Kidney epithelial cell (primary cell): Measurements from ENCODE around the gene FER. TPM values are rescaled to one million over a fixed set of nuclear protein-coding genes. Genes with fewer than 3 reads are reported as not detected.
"Not testable (repeated sequence)": the region's sequence is repeated elsewhere in the genome, so short reads cannot be mapped to it uniquely, and the experiment has no call there.

Source experiments
- DNase-seq: peaks from one replicate; pipeline ENCODE4 v3.0.0-alpha.2; 2010; ENCODE audit warnings: low read depth
- H3K27me3 ChIP-seq: 2 replicates; pipeline ENCODE4 v1.6.0; 2011; ENCODE audit warnings: low read length; ENCODE audit not compliant: control insufficient read depth, insufficient read depth
- H3K36me3 ChIP-seq: 2 replicates; pipeline ENCODE4 v1.5.1; 2011; ENCODE audit warnings: low read length; ENCODE audit not compliant: control insufficient read depth, insufficient read depth
- H3K4me3 ChIP-seq: 2 replicates; pipeline ENCODE4 v1.5.1; 2011; ENCODE audit warnings: low read depth, mild to moderate bottlenecking, control low read depth, low read length
- CTCF ChIP-seq: IDR thresholded peaks from 2 replicates; pipeline ENCODE4 v1.5.1; 2011; ENCODE audit warnings: mild to moderate bottlenecking, moderate library complexity, low read length, control low read depth, inconsistent platforms; ENCODE audit not compliant: insufficient read depth, poor library complexity, severe bottlenecking
- total RNA-seq: library from RNA; depleted of rRNA; stranded (reverse); fragments of >200 nt; gene quantifications from 2 replicates; pipeline ENCODE4 v1.2.3, GENCODE V29; 2015

The FER gene
- total RNA-seq, 1 donor from 2014 or later: 15.1 TPM

GRCh38 chr5:108773330-108773729 is 25.6 kb downstream of the FER start:
- no peaks in the 10 kb centered on the region for H3K36me3 ChIP-seq
- TF ChIP-seq CTCF: no peak
- no peak overlapping the region for H3K4me3 ChIP-seq
- no peaks in the 10 kb centered on the region for H3K27me3 ChIP-seq
- DNase-seq: no peak

- H3K36me3 ChIP-seq, DNase-seq, H3K4me3 ChIP-seq, H3K27me3 ChIP-seq: not testable (repeated sequence)
Observed at GRCh38 chr5:108774079-108774478, 26.4 kb downstream of the FER start.

GRCh38 chr5:108777582-108777981 is 29.9 kb downstream of the FER start:
- DNase-seq, H3K4me3 ChIP-seq: not testable (repeated sequence)

GRCh38 chr5:108784577-108784976 is 36.9 kb downstream of the FER start:
- H3K36me3 ChIP-seq, H3K4me3 ChIP-seq, DNase-seq, H3K27me3 ChIP-seq: not testable (repeated sequence)

More at GRCh38 chr5:108777582-108777981, 29.9 kb downstream of the FER start:
- not testable (repeated sequence) for H3K27me3 ChIP-seq, H3K36me3 ChIP-seq

- H3K4me3 ChIP-seq: no peak overlapping the region
- H3K36me3 ChIP-seq: no peaks in the 10 kb centered on the region
- no peaks in the 10 kb centered on the region for H3K27me3 ChIP-seq
- no peak for TF ChIP-seq CTCF
- DNase-seq: no peak
Observed at GRCh38 chr5:108786806-108787483, 39.2 kb downstream of the FER start.

- no peaks in the 10 kb centered on the region for H3K27me3 ChIP-seq
- no peak for TF ChIP-seq CTCF
- H3K4me3 ChIP-seq: no peak overlapping the region
- no peaks in the 10 kb centered on the region for H3K36me3 ChIP-seq
- DNase-seq: no peak
Observed at GRCh38 chr5:108788142-108788541, 40.4 kb downstream of the FER start.

GRCh38 chr5:108793207-108793606 is 45.5 kb downstream of the FER start:
- no peak for DNase-seq
- H3K36me3 ChIP-seq: no peaks in the 10 kb centered on the region
- TF ChIP-seq CTCF: no peak
- no peaks in the 10 kb centered on the region for H3K27me3 ChIP-seq
- H3K4me3 ChIP-seq: no peak overlapping the region

GRCh38 chr5:108794349-108794748 is 46.7 kb downstream of the FER start:
- H3K4me3 ChIP-seq, H3K36me3 ChIP-seq, DNase-seq, H3K27me3 ChIP-seq: not testable (repeated sequence)
